Left lung (tissue), 10 donors: ENCODE measurements around the gene GLCCI1. TPM values are rescaled to one million over a fixed set of nuclear protein-coding genes. Genes with fewer than 3 reads are reported as not detected.
A peak's percentile ranks its signal among the peaks of the same experiment; 100 is the strongest.

Source experiments
- ATAC-seq: fragments of 200-7000 bp; cut with Tn5 transposase; one replicate; pipeline ENCODE4 v1.9.1; 2020; ENCODE audit warnings: moderate library complexity
- DNase-seq, 4 donors: peaks; one replicate each; pipeline ENCODE4 v3.0.0-alpha.2; 2013 to 2020
- H3K27ac ChIP-seq, 2 donors: fragments of 200-600 bp; sonication (generic) in 1 of 2; one replicate each; pipeline versions ENCODE4 v1.5.0 to v1.8.0; 2020 to 2021
- H3K27me3 ChIP-seq, 2 donors: fragments of 200-600 bp; sonication (generic) in 1 of 2; one replicate each; pipeline versions ENCODE4 v1.5.0 to v1.8.0; 2020 to 2021
- H3K36me3 ChIP-seq, 2 donors: fragments of 200-600 bp; sonication (generic) in 1 of 2; one replicate each; pipeline versions ENCODE4 v1.5.0 to v1.8.0; 2020 to 2021
- H3K4me1 ChIP-seq, 2 donors: fragments of 200-600 bp; one replicate each; pipeline ENCODE4 v1.8.0; 2021
- H3K4me3 ChIP-seq, 2 donors: fragments of 200-600 bp; sonication (generic) in 1 of 2; one replicate each; pipeline versions ENCODE4 v1.5.0 to v1.8.0; 2020 to 2021; ENCODE audit warnings: mild to moderate bottlenecking in 1 of 2
- H3K9me3 ChIP-seq, 2 donors: fragments of 200-600 bp; sonication (generic) in 1 of 2; one replicate each; pipeline versions ENCODE4 v1.5.0 to v1.8.0; 2020 to 2021
- intact Hi-C, 2 donors: fragments of 100-400 bp; cut with DNase I; formaldehyde crosslinking; loops; one replicate each; pipeline versions ENCODE4 v1.11.2 to v1.14.2; 2022
- polyA plus RNA-seq, 6 donors: library from polyadenylated mRNA; unstranded; fragments of 120-200 nt; gene quantifications; one replicate each; pipeline ENCODE4 v1.2.1, GENCODE V29; 2013; ENCODE audit not compliant: insufficient read length in 6 of 6
- total RNA-seq, 2 donors: library from RNA; stranded (reverse); fragmentation: NEBNext Ultra II Directional; extraction: Animal tissue kit (Norgen Biotek cat#: 25700); gene quantifications; one replicate each; pipeline ENCODE4 v1.2.1, GENCODE V29; 2021
- TF ChIP-seq, protein P1 (sequence below), 2 donors: fragments of 200-600 bp; sonication (generic) in 1 of 2; IDR thresholded peaks; one replicate each; pipeline versions ENCODE4 v1.5.0 to v1.8.0; 2021; ENCODE audit warnings: antibody characterized with exemption in 2 of 2
- donor health status: DM: no; HTN: yes; CAD: no.
- donor health status: DM: no; HTN: no; CAD: no.

GLCCI1 gene
- total and polyA plus RNA-seq, 8 donors, result 25.4 to 45.2 (median 37.1) TPM

DNA sequence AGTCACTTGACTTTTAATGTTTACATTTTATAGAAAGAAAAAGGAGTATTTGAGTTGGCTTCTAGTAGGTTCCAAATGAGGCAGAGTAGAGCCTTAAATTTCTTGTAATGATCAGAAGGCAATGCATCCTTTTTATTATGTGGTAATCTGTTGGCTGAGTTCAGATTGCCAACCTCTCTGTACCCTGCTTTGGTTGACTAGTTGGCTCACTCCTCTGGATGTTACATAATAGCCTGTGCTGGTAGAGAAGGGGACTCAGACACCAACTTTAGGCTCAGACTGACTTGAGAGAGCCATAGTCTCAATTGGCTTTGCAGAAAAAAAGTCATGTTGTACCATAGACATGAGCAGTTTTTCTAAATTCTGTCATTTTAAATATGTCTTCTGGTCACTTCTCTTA is 46.8 kb upstream of the GLCCI1 start:
- H3K36me3 ChIP-seq, result no peaks in the 10 kb centered on the region
- H3K27ac ChIP-seq, result peak overlapping the region in 1 of 2 donors; percentile 10
- intact Hi-C loops, result no loop called here
- ATAC-seq, result peak; percentile 72
- no peak for DNase-seq
- no peak overlapping the region for H3K4me3 ChIP-seq
- H3K4me1 ChIP-seq, result no peaks in the 10 kb centered on the region
- H3K27me3 ChIP-seq, result no peaks in the 10 kb centered on the region
- H3K9me3 ChIP-seq, result no peaks in the 10 kb centered on the region
- TF ChIP-seq, protein P1, sequence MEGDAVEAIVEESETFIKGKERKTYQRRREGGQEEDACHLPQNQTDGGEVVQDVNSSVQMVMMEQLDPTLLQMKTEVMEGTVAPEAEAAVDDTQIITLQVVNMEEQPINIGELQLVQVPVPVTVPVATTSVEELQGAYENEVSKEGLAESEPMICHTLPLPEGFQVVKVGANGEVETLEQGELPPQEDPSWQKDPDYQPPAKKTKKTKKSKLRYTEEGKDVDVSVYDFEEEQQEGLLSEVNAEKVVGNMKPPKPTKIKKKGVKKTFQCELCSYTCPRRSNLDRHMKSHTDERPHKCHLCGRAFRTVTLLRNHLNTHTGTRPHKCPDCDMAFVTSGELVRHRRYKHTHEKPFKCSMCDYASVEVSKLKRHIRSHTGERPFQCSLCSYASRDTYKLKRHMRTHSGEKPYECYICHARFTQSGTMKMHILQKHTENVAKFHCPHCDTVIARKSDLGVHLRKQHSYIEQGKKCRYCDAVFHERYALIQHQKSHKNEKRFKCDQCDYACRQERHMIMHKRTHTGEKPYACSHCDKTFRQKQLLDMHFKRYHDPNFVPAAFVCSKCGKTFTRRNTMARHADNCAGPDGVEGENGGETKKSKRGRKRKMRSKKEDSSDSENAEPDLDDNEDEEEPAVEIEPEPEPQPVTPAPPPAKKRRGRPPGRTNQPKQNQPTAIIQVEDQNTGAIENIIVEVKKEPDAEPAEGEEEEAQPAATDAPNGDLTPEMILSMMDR (IDR thresholded peaks at IDR 0.05), result no peak

DNA sequence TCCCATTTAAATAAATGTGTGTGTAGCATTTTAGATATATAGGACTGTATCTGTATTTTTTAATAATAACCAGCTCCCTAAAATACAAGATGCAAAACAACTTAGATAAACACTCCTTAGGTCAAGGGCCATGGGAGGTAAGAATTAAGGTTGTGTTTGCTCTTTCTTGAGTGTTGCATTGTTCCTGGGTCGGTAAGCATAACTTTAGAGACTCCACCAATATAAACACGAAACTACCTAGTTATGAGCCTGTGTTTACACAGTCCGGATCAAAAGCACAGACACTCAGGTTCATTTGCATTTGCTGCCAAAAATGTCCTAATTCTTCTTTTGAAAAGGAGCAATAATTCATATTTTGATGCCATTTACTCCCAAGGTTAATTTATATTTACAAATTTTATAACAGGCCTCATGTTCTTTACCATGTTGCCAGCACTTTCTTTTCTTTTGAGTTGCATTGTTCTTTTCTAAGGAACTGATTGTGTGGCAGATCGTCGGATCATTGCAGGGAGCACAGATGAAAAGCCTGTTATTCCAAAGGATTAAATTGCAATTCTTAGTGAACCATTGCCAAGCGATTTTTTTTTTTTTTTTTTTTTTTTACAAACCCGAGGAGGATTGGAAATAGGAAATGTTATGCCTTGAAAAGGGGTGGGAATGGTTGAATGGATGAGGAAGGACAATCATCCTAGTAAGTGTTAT is 45.8 kb upstream of the GLCCI1 start:
- peak; percentile 88 for ATAC-seq
- intact Hi-C loops, result no loop called here
- Histone ChIP-seq H3K4me1 (no peaks in the 10 kb centered on the region), H3K36me3 (no peaks in the 10 kb centered on the region), H3K27me3 (no peaks in the 10 kb centered on the region), H3K4me3 (no peak overlapping the region), H3K9me3 (no peaks in the 10 kb centered on the region), H3K27ac (peak overlapping the region in 1 of 2 donors; percentile 10)
- no peak for DNase-seq
- TF ChIP-seq, protein P1 (IDR thresholded peaks at IDR 0.05), result no peak

DNA sequence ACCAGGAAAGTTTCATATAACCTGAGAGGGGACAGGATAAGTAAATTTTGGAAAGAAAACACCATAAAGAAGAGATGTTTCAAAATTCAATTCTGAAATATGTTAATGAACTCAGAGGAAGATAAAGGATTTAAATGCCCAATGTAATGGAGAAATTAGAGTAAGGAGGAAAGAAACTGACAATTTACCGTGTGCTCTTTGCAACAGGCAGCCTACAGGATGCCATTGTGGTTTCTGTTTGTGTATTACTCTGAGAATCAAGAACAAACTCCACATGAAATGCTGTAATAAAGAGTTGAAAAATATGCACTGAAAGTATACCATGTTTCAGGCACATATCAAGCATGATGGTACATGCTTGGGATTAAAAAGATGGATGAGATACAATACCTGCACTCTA is 44.8 kb upstream of the GLCCI1 start:
- no peak overlapping the region for H3K4me3 ChIP-seq
- DNase-seq, result no peak
- ATAC-seq, result no peak
- no peaks in the 10 kb centered on the region for H3K9me3 ChIP-seq
- H3K27me3 ChIP-seq, result no peaks in the 10 kb centered on the region
- no peak overlapping the region for H3K27ac ChIP-seq
- H3K36me3 ChIP-seq, result no peaks in the 10 kb centered on the region
- no peaks in the 10 kb centered on the region for H3K4me1 ChIP-seq
- TF ChIP-seq, protein P1 (IDR thresholded peaks at IDR 0.05), result no peak
- intact Hi-C loops, result no loop called here

DNA sequence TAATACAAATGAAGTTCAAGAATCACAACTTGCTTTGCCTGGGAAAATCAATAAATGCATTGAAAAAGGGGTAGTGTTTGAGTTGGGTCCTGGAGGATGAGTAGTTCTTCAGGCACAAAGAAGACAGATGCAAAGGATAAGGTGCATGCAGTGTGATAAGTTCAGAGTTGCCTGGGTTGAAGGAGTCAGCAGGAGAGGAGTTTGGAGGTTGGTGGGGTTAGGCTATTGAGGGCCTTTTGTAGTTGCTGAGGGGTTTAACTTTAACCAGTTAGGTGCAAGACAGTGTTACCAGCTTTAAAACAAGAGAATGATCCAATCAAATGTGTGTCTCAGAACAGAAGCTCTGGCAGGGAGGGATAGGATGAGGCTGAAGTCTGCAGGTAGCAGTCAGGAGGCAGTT is 44.3 kb upstream of the GLCCI1 start:
- no peaks in the 10 kb centered on the region for H3K27me3 ChIP-seq
- no peaks in the 10 kb centered on the region for H3K9me3 ChIP-seq
- no peak for ATAC-seq
- TF ChIP-seq, protein P1 (IDR thresholded peaks at IDR 0.05), result no peak
- intact Hi-C loops, result no loop called here
- H3K4me1 ChIP-seq, result no peaks in the 10 kb centered on the region
- H3K36me3 ChIP-seq, result no peaks in the 10 kb centered on the region
- DNase-seq, result no peak
- H3K4me3 ChIP-seq, result no peak overlapping the region
- no peak overlapping the region for H3K27ac ChIP-seq

DNA sequence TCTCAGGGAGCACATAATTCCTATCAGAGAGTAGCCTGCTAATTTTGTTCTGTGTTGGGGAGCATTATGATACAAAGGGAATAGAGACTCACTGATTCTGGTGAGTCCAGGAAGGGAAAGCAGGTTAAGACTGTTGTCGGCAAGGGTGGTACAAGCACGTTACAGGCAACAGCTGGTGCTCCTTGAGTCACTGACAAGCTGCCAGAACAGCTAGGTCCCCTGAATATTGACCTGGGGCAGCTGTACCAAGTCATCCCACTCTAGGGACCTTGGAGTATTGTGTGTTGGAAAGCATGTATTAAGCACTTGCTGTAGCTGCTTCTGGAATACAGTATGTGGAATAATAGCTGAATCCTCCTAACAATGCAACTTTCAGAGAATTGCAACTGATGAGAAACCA is 37.0 kb upstream of the GLCCI1 start:
- ATAC-seq (no peak), DNase-seq (no peak)

More for the DNA sequence above, 37.0 kb upstream of the GLCCI1 start:
- H3K4me3 ChIP-seq, result no peak overlapping the region
- no peaks in the 10 kb centered on the region for H3K9me3 ChIP-seq
- H3K36me3 ChIP-seq, result no peaks in the 10 kb centered on the region
- TF ChIP-seq, protein P1 (IDR thresholded peaks at IDR 0.05), result no peak
- intact Hi-C loops, result no loop called here
- no peak overlapping the region for H3K27ac ChIP-seq
- H3K4me1 ChIP-seq, result no peaks in the 10 kb centered on the region
- no peaks in the 10 kb centered on the region for H3K27me3 ChIP-seq
